ENCODE results near the gene BLOC1S4. TPM values are rescaled to one million over a fixed set of nuclear protein-coding genes. Genes with fewer than 3 reads are reported as not detected.

Gene BLOC1S4
- total RNA-seq, 6 donors from 2014 or later: 11.5 to 26.8 (median 15.3) TPM

DNA sequence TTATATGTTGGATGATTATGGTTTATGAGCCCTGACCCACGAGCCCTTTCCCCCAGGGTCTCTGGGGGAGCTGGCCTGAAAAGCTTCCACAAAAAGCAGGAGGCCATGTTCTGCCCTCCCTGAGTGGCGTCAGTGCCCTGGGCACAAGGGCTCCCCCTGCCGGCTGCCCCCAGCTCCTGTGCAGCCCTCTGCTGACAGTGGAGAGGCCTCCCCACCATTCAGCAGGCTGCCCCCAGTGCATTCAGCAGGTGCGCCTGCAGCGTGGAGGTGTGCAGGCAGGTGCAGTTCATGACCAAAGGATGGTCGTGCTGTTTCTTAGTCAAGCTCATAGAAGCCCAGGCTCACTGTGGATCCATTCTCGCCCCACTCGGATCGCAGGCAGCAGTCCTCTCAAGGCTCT is 34.8 kb upstream of the BLOC1S4 start:
- H3K4me3 ChIP-seq: no peak overlapping the region
- peaks cover 0 to 7% (median 0%) of the 10 kb centered on the region in 4 donors for H3K36me3 ChIP-seq
- H3K27ac ChIP-seq: no peak overlapping the region
- H3K9me3 ChIP-seq: no peaks in the 10 kb centered on the region
- no peaks in the 10 kb centered on the region for H3K27me3 ChIP-seq
- no peak for ATAC-seq (ENCODE audit: low FRiP score in 2 of 2)
- no peak for TF ChIP-seq EP300 (IDR thresholded peaks at IDR 0.05)
- TF ChIP-seq POLR2AphosphoS5 (IDR thresholded peaks at IDR 0.05): no peak
- TF ChIP-seq, protein P1, sequence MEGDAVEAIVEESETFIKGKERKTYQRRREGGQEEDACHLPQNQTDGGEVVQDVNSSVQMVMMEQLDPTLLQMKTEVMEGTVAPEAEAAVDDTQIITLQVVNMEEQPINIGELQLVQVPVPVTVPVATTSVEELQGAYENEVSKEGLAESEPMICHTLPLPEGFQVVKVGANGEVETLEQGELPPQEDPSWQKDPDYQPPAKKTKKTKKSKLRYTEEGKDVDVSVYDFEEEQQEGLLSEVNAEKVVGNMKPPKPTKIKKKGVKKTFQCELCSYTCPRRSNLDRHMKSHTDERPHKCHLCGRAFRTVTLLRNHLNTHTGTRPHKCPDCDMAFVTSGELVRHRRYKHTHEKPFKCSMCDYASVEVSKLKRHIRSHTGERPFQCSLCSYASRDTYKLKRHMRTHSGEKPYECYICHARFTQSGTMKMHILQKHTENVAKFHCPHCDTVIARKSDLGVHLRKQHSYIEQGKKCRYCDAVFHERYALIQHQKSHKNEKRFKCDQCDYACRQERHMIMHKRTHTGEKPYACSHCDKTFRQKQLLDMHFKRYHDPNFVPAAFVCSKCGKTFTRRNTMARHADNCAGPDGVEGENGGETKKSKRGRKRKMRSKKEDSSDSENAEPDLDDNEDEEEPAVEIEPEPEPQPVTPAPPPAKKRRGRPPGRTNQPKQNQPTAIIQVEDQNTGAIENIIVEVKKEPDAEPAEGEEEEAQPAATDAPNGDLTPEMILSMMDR (IDR thresholded peaks at IDR 0.05): no peak
- TF ChIP-seq POLR2A (IDR thresholded peaks at IDR 0.05): no peak
- WGBS, 2 donors: 83 to 92% methylated on average over 1 to 7 of the region's 9 CpGs
- peak in 1 of 2 donors; percentile 67 for DNase-seq
- H3K4me1 ChIP-seq: peaks cover 11 to 17% (median 15%) of the 10 kb centered on the region in 4 donors

DNA sequence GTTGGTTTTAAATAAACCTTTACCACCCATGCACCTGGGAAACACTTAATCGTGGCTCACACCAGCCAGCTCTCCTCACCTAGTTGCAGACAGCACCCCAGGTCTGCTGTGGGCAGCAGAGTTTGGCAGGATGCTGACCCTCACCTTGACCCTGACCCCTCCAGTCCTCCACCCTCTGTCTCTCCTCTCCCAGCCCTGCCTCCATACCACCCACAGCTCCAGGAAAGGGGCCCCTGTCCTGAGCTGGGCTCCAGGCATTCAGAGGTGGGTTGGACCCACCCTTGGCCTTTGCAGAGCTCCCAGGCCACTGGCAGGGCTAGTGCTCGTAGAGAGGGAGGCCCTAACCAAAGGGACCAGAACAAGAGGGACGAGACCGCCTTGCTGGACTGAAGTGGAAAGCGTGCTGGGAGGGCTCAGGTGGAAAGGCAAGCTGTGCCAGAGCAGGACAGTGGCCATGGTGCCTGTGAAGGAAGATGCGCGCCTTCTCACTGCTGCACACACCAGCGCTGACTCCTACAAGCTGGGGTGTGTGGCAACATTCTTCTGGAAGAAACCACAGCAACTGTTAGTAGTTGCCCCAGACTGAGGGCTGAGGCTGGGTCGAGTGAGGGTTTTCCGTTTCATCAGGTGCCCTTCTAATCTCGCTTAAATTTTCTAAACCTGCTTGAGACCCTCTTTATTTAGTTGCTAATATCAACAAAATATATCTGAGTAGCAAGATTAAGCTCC is 32.9 kb upstream of the BLOC1S4 start:
- 72 to 82% methylated on average over 11 of the region's 11 CpGs for WGBS, 2 donors
- Histone ChIP-seq H3K27me3 (no peaks in the 10 kb centered on the region), H3K4me3 (no peak overlapping the region), H3K36me3 (peaks cover 0 to 3% (median 0%) of the 10 kb centered on the region in 4 donors), H3K4me1 (peaks cover 0 to 3% (median 1%) of the 10 kb centered on the region in 4 donors), H3K27ac (no peak overlapping the region), H3K9me3 (no peaks in the 10 kb centered on the region)
- no peak for ATAC-seq (ENCODE audit: low FRiP score in 2 of 2)
- no peak for TF ChIP-seq POLR2A (IDR thresholded peaks at IDR 0.05)
- no peak for TF ChIP-seq EP300 (IDR thresholded peaks at IDR 0.05)
- TF ChIP-seq POLR2AphosphoS5 (IDR thresholded peaks at IDR 0.05): no peak
- TF ChIP-seq, protein P1 (IDR thresholded peaks at IDR 0.05): no peak
- DNase-seq: no peak

DNA sequence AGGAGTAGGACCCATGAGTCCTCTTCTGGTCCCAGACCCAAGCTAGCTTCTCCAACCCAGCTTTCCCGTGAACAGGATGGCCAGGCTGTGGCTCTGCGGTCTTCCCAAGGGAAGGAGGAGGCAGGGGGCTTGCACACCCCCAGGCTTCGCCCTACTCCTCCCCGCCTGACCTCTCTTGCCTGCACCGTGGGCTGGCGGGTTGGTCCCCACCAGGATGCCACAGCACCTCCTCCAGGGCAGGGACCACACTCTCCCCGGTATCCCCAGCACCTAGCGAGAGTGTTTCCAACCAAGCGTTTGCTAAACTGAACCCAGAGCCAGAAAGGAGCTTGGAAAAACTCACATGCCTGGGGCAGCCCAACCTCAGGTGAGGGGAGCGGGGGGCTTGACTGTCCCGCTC is 31.3 kb upstream of the BLOC1S4 start:
- no peaks in the 10 kb centered on the region for H3K36me3 ChIP-seq
- no peak overlapping the region for H3K27ac ChIP-seq
- DNase-seq (no peak), ATAC-seq (ENCODE audit: low FRiP score in 2 of 2) (no peak)
- H3K4me3 ChIP-seq: no peak overlapping the region
- TF ChIP-seq POLR2A (IDR thresholded peaks at IDR 0.05) (no peak), EP300 (IDR thresholded peaks at IDR 0.05) (no peak), POLR2AphosphoS5 (IDR thresholded peaks at IDR 0.05) (no peak)
- TF ChIP-seq, protein P1 (IDR thresholded peaks at IDR 0.05): no peak
- no peaks in the 10 kb centered on the region for H3K27me3 ChIP-seq
- peaks cover 4 to 20% (median 13%) of the 10 kb centered on the region in 4 donors for H3K4me1 ChIP-seq
- no peaks in the 10 kb centered on the region for H3K9me3 ChIP-seq
- WGBS, 2 donors: 79 to 88% methylated on average over 10 to 11 of the region's 11 CpGs

DNA sequence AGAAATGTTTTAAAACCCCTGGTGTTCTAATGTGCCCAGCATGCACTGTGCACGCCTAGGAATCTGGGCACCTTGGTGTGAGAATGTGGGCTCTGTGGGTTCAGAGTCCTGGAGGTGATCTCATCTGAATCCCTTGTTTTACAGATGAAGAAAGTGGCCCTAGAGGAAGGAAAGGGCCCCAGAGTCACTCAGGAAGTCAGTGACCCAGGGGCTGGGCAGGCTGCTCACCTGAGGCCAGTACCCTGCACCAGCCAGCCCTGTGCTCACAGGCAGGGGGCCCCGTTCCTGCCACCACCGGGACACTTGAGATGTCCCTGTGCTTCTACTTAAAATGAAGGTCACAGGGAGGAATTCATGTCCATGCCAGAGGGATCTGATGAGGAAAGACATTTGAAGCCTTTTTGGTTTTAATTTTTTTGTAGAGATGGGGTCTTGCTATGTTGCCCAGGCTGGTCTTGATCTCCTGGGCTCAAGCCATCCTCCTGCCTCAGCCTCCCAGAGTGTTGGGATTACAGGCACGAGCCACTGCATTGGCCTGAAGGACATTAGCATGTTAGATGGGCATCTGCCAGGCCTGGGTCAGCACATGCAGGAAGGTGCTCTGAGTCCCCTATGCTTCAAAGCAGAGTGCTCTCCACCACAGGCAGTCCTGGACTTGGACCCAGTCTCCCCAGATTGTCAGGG is 29.7 kb upstream of the BLOC1S4 start:
- peaks cover 7 to 36% (median 21%) of the 10 kb centered on the region in 4 donors for H3K4me1 ChIP-seq
- no peaks in the 10 kb centered on the region for H3K36me3 ChIP-seq
- no peaks in the 10 kb centered on the region for H3K9me3 ChIP-seq
- H3K27me3 ChIP-seq: no peaks in the 10 kb centered on the region
- no peak overlapping the region for H3K27ac ChIP-seq
- no peak overlapping the region for H3K4me3 ChIP-seq
- TF ChIP-seq POLR2A (IDR thresholded peaks at IDR 0.05) (no peak), EP300 (IDR thresholded peaks at IDR 0.05) (no peak), POLR2AphosphoS5 (IDR thresholded peaks at IDR 0.05) (no peak)
- TF ChIP-seq, protein P1 (IDR thresholded peaks at IDR 0.05): no peak
- ATAC-seq (ENCODE audit: low FRiP score in 2 of 2): no peak
- 75 to 84% methylated on average over 2 to 4 of the region's 4 CpGs for WGBS, 2 donors
- no peak for DNase-seq

All from upper lobe of left lung (tissue), 6 donors.